Fibroblast of skin of abdomen (primary cell): Measurements from ENCODE around the gene DHPS. TPM values are rescaled to one million over a fixed set of nuclear protein-coding genes. Genes with fewer than 3 reads are reported as not detected.
"Not testable (repeated sequence)": the region's sequence is repeated elsewhere in the genome, so short reads cannot be mapped to it uniquely, and the experiment has no call there.

ENCODE experiments used
- DNase-seq: peaks from one replicate; pipeline ENCODE4 v3.0.0-alpha.2; 2013
- polyA plus RNA-seq, 2 experiments: library from polyadenylated mRNA; unstranded; fragments of 120-200 nt; gene quantifications; one replicate each; pipeline ENCODE4 v1.2.1, GENCODE V29; 2013; ENCODE audit not compliant: insufficient read length in 2 of 2

DHPS gene
- polyA plus RNA-seq (2013, experiment 1 of 2; ENCODE audit: insufficient read length), result 52.2 TPM
- polyA plus RNA-seq (2013, experiment 2 of 2; ENCODE audit: insufficient read length), result 56.9 TPM

DNA sequence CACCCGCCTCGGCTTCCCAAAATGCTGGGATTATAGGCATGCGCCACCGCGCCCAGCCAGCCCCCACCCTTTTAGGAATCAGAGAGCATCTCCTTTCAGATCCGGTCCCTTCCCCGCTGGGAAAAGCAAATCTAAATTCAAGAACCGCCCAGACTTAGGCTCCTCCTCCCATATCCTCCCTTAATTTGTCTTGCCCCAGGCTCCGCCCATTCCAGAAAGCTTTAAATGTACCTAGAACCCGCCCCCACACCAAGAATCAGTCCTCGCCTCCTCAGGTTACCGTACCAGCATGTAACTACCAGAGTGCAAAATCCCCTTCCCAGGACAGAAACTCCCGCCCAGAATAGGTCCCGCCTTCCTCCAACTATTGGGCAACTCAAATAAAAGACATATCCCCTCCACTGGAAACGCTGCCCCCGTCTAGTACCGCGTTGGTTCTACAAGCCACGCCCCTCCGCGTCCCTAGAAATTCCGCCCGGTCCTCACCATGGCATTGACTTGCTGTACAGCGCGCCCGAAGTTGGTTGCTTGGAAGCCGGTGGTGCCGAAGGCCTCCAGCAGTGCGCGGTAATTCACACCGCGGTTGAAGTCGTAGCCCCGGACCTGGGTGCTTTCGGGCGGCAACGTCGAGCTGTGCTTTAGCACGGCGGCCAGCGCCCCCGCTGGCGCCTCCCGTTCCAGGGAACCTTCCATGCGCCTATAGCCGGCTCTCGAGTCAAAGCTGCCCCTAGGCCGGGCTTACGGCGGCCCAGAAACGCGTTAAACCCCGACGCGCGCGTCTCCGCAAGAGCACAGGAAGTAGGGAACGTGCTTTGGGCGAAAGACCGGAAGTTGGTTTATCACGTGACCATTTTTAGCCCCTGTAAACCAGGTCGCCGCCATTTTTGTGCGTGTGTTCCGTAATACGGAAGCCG, at the start of gene DHPS:
Gene DHPS, minus strand, starts transcription at position 807 of the 914 bp plus-strand sequence. Its CDS starts 114 bp downstream, at position 693.
- DNase-seq, result peak; percentile 98

DNA sequence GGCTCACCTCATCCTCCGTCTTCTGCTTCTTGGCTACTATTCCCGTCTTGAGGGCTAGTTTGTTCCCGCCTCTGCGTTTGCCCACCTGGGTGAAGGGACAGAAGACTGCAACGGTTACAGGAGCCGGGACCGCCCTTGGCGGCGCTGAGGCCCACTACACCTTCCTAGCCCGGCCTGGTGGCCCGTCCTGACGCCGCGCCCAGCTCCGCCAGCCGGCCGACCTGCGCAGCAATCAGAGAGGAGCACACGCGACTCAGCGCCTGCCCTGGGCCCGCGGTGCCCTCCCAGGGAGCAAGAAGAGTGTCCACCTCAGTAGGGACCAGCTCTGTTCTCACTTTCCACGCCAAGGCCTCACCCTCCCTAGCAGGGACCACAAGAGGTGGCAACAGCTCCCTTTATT, 49.7 kb upstream of the DHPS start:
- no peak for DNase-seq

DNA sequence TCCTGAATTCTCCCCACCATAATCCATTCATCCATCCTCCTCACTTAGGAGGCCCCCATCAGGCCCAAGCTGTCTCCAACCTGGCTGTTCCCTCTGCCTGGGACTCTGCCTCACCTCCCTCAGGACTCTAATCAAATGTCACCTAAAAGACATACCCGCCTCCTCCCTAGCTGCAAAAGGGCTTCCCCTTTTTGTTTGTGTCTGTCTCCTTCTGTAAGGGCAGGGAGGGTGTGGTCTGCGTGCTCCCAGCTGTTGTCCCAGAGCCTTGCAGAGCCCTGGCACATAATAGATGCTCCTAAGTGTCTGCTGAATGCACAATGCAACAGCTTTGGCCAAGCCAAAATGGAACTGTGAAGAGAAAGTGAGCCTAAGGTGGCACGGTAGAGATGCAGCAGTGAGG, 48.4 kb upstream of the DHPS start:
- DNase-seq, result no peak

DNA sequence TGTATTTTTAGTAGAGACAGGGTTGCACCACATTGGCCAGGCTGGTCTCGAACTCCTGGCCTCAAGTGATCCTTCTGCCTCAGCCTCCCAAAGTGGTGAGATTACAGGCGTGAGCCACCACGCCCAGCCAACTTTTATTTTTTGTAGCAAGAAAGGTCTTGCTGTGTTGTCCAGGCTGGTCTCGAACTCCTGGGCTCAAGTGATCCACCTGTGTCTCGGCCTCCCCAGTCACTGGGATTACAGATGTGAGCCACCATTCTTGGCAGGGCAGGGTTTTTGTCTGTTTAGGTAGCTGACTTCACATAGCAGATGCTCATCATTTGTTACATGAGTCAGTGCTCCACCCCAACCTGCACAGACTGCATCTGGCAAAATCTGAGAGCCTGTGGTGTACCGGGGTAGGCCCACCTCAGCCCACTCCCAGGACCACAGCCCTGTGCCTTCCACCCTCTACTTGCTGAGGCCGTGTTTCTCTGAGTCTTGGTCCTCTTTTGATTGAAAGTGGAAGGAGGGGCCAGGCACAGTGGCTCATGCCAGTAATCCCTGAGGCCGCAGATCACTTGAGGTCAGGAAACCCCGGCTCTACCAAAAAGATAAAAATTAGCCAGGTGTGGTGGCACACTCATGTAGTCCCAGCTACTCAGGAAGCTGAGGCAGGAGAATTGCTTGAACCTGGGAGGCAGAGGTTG, 46.2 kb upstream of the DHPS start:
- DNase-seq, result no peak

DNA sequence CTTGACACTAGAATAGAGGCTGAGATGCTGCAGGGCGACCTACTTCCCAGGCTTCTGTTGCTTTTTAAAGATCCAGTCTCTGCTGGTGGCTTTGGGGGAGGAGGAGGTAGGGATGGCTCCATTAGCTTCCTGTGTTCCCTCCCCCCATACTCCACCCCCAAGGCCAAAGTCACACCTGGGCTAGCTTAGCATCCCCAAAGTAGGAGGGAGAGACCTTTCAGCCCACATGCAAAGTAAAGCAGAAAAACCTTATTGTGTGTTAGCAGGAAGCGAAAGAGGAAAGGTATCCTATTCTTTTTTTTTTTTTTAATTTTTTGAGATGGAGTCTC, 45.3 kb upstream of the DHPS start:
- DNase-seq, result no peak

DNA sequence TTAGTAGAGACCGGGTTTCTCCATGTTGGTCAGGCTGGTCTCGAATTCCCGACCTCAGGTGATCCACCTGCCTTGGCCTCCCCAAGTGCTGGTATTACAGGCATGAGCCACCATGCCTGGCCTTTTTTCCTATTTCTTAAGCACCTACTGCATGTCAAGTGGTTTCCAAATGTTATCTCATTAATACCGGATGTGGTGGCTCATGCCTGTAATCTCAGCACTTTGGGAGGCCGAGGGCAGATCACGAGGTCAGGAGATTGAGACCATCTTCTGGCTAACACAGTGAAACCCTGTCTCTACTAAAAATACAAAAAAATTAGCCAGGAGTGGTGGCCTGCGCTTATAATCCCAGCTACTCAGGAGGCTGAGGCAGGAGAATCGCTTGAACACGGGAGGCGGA, 43.9 kb upstream of the DHPS start:
- not testable (repeated sequence) for DNase-seq

DNA sequence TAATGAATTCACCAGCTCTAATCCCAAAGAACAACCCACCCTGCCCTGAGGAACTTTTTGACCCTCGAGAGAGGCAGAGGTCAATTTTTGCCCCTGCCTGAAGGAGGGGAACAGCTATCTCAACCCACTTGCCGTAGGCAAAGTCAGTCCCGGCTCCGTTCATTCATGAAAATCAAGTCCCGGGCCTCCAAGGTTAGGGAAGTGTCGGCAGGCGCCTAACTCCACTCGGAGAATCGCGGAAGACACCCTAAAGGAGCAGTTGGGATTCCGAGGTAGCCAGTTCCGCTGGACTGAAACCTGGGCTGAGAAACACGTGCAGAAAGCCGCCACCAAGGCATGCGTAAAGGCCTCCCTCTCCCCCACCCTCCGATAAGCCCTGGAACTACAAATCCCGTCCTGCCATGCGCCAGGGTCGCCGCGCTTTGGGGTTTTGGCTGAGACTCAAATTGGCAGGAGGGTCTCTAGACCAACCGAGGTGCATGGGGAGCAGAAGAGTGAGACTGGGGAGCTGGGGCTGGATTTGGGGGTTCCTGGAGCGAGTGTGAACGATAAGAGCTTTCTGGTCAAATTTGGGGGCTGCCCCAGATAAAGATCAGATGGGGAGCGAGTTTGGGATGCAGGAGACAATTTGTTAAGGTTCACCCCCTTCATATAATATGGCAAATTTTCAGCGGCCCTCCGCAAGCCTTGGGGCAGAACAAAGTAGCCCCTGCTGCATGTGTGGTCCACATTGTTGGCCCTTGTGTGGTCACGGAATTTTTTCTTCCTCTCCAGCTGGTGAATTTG, 42.2 kb upstream of the DHPS start, which contains the start of gene TNPO2:
Gene TNPO2, minus strand, starts transcription at position 292 of the 786 bp plus-strand sequence. CDS start 2,955 bp downstream, outside the sequence.
- DNase-seq, result peak; percentile 63

DNA sequence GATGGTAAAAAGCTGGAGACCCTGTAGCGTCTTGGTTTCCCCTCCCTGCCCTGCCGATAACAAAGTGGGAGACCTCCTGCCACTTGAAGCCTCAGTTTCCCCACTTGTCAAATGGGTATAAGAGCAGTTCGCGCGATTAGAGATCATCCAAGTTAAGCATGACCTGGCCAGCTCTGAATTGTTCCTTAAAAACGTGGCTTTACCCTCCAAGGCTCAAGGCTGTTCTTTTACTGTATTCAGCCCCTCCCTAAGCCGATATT, 41.6 kb upstream of the DHPS start:
- no peak for DNase-seq

DNA sequence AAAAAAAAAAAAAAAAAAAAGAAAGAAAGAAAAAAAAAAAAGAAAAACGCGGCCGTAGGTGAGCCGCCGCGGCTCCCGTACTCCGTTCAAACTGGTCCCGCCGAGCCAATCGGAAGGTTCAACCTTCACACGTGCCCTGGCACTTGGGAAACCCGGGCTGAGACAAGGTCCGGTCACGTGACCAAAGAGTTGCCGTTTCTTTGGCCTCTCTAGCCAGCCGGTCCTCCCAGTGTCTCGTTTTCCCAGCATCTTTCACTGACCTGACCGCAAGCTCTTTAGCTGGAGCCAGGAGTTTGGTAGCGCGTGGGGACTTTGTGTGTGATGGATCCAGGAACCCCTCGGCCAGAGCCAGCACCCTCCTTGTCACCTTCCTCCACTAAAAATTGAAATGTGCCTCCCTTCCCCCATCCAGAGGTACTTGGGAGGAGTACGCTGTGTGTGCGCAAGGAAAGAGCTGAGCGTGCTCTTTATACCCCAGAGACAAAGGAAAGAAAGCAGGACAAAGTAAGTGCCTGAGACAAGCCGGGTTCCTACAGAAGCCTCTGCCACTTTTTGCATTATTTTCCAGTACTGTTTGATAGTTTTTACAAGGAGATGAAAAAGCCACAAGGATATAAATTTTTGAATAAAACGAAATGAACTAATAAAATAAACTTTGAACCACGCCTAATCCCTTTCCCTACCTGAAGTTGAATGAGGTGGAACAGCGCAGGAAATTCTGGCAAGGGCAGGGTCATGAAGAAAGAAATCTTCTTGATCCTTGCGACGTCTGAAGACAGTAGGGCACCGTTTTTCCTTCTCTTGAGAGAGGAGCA, 41.1 kb upstream of the DHPS start:
- peak; percentile 99 for DNase-seq

DNA sequence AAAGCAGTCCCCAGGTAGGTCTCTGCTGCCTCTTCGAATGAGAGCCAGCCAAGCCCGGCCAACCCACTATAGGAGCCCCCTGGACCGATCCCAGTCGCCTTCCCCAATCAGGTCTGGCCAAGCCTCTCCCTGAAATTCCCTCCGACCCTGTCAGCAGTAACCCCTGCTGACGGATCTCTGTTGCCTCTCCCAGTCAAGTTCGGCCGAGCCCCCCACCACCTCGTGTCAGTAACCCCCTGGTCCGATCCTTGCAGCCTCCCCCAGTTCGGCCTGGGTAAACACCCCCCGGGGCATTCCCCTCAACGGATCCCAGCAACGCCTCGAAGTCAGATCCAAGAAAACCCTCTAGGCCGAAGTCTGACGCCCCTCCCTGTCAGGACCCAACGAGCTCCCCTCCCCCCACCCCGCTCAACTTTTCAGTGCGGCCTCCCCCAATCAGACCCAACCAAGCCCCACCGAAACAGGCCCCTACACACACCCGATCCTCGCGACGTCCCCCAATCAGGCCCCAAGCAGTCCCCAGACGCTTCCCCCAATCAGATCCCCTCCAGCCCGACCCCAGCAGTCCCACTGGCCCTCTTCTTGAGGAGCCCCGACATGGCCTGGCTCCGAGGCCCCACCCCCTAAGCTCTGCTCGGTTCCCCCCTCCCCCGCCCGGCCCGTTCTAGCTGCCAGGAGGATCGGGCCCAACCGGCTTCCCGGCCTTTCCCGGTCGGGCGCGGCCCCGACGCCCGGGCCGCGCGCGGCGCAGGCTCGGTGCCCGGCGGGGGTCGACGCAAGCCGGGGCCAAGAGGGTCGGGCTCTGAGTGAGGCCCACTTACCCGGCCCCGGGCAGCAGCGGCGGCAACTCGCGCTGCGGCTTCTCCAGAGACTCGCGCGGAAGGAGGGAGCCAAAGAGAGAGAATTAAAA, 40.2 kb upstream of the DHPS start:
- DNase-seq, result peak; percentile 81

DNA sequence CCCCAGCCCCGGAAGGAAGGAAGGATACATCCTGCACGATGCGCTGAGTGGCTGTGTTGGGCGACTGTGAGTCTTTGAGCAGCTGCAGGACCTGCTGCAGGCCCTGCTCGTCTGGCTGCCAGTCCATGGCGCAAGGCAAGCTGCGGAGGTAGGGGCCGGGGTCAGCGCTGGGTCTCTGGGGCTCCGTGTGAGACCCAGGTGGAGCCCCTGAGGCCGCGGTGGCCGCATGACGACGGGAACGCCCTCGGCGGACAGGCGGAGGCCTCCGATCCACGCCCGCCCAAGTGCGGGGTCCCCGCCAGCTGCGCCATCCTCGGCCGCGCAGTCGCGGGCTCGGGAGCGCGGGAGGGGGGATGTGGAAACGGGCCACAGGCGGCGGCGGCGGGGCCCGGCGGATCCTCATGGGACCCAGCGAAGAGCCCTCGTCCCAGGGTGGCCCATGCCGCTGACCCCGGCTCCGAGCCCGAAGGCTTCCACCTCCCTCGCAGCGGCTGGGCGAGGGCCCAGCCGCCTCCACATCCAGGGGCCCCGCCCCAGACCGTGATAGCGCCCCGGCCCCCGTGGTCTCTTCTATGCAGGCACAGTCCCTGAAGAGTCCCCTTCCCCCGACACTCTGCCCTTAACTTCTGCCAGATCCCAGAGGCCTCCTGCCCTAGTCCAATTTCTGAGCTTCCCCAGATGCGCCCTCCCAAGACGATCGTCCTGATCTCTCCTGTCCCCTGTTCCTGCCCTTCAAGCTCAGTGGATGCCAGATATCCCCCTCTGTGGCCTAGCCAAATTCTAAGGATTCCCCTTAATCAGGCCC, 39.4 kb upstream of the DHPS start:
- peak; percentile 21 for DNase-seq

DNA sequence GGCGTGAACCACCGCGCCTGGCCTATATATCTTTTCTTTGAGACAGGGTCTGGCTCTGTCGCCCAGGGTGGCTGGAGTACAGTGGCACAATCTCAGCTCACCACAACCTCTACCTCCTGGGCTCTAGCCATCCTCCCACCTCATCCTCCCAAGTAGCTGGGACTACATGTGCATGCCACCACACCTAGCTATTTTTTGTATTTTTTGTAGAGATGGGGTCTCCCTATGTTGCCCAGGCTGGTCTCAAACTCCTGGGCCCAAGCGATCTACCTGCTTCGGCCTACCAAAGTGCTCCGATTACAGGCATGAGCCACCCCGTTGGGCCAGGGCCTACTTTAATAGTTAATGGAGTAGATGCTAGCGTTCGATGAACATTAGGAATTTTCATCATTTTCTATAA, 38.6 kb upstream of the DHPS start:
- DNase-seq, result no peak

DNA sequence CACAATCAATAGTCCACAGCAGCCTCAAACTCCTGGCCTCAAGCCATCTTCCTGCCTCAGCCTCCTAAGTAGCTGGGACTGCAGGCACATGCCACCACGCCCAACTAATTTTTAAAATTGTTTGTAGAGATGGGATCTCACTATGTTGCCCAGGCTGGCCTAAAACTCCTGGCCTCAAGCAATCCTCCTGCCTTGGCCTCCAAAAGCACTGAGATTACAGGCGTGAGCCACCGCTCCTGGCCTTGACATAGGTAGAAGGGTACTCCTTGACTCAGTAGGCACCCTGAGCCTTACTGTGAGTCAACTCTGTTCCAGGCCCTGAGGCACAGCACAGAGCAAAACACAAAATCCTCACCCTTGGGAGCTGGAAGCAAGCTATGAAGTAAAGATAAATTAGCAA, 34.2 kb upstream of the DHPS start:
- no peak for DNase-seq

DNA sequence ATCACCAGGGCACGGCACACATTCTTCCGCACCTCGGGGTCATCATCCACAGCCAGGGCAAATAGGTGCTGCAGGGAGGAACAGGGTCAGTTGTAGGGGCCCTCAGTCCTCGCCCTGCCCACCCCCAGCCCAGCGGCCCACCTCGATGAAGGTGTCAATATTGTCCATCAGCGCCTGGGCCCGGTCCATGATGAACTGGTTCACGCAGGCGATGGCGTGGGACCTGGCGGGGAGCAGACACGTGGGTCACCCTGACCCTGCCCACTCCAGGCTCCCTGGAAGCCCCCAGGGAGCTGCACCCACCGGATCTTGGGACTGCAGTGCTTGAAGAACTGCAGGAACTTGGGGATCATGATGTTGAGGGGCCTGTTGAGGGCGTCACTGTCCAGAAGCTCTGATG, 33.4 kb upstream of the DHPS start:
- no peak for DNase-seq

DNA sequence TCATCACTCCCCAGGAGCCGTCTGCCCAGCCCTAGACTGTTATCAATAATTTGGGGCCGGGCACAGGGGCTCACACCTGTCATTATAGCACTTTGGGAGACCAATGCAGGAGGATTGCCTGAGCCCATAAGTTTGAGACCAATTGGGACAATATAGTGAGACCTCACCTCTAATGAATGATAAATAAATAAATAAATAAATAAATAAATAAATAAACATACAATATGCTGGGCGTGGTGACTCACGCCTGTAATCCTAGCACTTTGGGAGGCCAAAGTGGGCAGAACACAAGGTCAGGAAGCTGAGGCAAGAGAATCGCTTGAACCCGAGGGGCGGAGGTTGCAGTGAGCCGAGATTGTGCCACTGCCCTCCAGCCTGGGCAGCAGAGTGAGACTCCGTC, 31.6 kb upstream of the DHPS start:
- not testable (repeated sequence) for DNase-seq

DNA sequence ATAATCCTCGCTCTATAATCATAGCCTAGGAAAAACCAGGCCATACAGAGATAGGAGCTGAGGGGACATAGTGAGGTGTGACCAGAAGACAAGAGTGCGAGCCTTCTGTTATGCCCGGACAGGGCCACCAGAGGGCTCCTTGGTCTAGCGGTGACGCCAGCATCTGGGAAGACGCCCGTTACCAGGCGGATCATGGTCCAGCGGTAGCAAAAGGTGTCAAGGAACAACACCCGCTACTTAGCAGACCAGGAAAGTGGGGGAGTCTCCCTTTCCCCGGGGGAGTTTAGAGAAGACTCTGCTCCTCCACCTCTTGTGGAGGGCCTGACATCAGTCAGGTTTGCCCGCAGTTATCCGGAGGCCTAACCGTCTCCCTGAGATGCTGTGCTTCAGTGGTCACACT, 30.4 kb upstream of the DHPS start:
- not testable (repeated sequence) for DNase-seq

DNA sequence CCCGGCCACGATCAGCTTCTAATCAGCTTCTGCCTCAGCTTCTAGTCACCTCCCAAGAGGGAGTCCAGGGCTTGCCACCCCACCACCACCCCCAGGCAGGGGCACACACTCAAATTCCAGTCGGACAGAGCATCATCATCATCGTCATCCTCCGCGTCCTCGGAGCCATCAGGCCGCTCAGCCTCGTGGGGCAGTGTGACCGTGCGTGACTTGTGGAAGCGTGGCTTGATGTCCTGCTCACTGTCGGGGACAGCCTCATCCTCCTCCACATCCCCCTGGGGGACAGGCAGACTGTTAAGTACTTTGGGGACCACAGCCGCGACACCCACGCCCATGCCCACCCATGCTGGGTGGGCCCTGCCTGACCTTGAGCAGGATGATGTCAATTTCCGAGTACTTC, 29.5 kb upstream of the DHPS start:
- DNase-seq, result no peak

DNA sequence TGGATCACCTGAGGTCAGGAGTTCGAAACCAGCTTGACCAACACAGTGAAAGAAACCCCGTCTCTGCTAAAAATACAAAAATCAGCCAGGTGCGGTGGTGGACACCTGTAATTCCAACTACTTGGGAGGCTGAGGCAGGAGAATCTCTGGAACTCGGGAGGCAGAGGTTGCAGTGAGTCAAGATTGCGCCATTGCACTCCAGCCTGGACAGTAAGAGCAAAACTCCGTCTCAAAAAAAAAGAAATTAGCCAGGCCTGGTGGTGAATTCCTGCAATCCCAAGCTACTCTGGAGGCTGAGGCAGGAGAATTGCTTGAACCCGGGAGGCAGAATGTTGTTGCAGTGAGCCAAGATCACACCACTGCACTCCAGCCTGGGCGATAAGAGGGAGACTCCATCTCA, 27.0 kb upstream of the DHPS start:
- no peak for DNase-seq

DNA sequence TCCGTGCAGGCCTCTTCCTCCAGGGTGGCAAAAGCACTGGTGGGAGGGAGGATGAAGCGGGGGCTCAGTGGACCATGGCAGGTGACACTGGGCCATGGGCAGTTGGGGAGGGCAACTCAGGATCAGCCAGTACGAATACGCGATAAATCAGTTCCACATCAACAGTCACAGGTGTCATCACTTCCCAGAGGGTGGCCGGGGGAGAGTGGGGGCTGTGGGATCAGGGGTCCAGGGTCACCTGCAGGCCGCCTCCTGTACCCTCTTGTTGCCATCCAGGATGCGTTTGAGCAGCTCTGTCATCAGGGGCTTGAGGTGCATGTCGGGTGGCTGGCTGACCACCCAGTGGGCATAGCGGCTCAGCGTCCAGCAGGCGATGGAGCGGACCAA, 24.6 kb upstream of the DHPS start:
- no peak for DNase-seq

DNA sequence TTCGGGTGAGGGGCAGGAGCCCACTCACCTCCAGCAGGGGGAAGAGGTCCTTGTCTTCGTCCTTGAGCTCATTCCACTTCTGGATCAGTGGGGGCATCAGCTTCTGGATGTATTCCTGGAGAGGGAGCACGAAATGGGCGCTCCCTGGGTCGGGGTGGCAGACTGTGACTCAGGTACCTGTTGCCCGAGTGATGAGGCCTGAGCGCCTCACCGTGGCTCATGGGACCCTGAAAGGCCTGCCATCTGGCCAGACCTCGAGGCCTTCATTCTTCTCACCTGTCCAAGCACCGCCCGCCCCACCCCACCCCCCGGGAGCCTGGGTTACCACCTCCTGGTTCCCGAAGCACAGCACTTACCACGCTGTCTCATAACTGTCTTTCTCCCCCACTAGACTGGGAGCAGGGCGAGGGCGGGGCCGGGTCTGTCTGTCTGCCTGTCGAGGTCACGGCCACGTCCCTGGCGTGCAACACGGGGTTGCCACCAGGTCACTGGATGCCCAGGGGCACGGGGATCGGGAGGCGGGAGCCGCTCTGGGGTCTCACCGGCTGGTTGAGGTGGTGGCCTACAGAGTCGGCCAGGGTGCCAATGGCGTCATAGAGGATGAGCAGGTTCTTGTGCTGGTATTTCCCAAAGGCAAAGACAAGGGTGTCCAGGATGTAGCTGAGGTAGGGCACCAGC, 24.1 kb upstream of the DHPS start:
- no peak for DNase-seq
